ENCODE results near the gene SMIM14.
"Not testable (repeated sequence)": the region's sequence is repeated elsewhere in the genome, so short reads cannot be mapped to it uniquely, and the experiment has no call there.

The SMIM14 gene

DNA sequence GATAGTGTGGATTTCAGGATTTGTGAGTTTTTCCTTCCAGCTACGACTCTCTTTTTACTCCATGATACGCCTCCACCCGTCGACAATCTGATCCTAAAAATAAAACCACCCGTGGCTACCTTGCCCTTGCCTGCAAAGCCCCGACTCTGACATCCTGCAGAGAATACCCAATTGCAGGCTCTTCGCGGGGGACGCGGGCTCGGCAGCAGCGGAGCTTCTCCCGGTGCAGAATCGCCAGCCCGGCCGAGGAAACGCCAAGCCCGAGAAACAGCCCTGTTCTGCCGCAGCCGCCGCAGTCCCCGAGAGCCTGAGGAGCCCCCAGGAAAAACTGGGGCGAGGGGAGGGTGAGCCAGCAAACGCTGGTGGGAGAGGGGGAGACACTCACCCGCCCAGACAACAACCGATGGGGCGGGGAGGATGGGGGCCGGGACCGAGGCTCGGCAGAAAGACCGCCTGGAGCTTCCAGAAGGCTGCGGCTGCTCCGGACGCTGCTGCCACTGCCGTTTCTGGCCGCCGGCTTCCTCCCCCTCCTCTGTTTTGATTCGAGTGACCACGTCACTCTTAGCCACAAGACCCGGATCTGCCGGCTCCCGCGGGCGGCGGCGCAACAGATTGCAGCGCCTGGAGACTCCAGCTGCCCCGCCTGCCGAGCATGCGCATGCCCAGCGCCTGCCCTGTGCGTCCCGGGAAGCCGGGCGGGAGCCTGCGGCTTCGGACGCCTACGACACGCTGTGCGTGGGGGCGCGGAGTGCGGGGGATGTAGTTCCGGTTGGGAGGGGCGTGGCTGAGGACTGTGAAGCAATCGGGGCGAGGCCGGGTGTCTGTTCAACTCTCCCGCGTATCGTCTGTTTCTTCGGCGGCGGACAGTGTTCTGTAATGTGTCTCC, at the start of gene SMIM14:
Gene SMIM14, minus strand, starts transcription at position 512 of the 886 bp plus-strand sequence. CDS start 33,720 bp downstream, outside the sequence.
- peak; percentile 94 for DNase-seq

- no peak for DNase-seq
These were observed 48.3 kb upstream of the SMIM14 start for GRCh38 chr4:39687014-39687413.

GRCh38 chr4:39685990-39686389, 47.3 kb upstream of the SMIM14 start:
- no peak for DNase-seq

DNA sequence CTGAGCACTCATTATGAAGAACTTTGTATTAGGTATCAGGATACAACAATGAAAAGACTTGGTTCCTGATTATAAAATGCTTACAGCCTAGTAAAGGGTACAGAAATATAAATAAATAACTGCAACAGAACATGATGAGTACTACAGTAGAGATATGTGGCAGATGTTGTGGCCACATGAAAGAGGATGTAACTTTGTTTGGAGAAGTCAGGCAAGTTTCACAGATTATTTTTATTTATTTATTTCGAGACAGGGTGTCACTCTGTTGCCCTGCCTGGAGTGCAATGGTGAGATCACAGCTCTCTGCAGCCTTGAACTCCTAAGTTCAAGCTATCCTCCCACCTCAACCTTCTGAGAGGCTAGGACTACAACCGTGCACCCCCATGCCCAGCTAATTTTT, 43.5 kb upstream of the SMIM14 start:
- DNase-seq: no peak

- not testable (repeated sequence) for DNase-seq
These were observed 42.3 kb upstream of the SMIM14 start for GRCh38 chr4:39681003-39681402.

DNA sequence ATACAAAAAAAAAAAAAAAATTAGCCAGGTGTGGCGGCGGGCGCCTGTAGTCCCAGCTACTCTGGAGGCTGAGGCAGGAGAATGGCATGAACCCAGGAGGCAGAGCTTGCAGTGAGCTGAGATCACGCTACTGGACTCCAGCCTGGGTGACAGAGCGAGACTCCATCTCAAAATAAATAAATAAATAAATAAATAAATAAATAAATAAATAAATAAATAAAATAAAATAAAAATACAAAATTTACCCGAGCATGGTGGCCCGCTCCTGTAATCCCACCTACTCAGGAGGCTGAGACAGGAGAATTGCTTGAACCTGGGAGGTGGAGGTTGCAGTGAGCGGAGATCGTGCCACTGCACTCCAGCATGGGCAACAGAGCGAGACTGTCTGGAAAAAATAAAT, 37.0 kb upstream of the SMIM14 start:
- DNase-seq: not testable (repeated sequence)

DNA sequence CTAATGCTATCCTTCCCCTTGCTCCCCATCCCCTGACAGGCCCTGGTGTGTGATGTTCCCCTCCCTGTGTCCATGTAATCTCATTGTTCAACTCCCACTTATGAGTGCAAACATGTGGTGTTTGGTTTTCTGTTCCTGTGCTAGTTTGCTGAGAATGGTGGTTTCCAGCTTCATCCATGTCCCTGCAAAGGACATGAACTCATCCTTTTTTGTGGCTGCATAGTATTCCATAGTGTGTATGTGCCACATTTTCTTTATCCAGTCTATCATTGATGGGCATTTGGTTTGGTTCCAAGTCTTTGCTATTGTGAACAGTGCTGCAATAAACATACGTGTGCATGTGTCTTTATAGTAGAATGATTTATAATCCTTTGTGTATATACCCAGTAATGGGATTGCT, 31.6 kb upstream of the SMIM14 start:
- not testable (repeated sequence) for DNase-seq

GRCh38 chr4:39668887-39669286, 30.2 kb upstream of the SMIM14 start:
- no peak for DNase-seq

- no peak for DNase-seq
These were observed 29.0 kb upstream of the SMIM14 start for GRCh38 chr4:39667706-39668105.

- DNase-seq: no peak
These were observed 26.4 kb upstream of the SMIM14 start for GRCh38 chr4:39664828-39665731.

DNA sequence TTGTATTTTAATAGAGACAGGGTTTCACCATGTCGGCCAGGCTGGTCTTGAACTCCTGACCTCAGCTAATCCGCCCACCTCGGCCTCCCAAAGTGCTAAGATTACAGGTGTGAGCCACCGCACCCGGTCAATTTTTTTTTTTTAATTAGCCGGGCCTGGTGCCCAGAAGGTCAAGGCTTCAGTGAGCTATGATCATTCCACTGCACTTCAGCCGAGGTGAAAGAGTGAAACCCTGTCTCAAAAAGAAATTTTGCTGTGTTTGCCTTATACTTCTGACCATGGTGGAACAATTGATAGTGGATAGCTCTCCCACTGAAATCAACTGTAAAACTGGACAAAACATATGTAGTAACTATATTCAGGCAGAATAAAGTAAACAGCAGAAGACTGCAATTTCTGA, 24.0 kb upstream of the SMIM14 start:
- DNase-seq: no peak

GRCh38 chr4:39660757-39661156, 22.1 kb upstream of the SMIM14 start:
- DNase-seq: no peak

DNA sequence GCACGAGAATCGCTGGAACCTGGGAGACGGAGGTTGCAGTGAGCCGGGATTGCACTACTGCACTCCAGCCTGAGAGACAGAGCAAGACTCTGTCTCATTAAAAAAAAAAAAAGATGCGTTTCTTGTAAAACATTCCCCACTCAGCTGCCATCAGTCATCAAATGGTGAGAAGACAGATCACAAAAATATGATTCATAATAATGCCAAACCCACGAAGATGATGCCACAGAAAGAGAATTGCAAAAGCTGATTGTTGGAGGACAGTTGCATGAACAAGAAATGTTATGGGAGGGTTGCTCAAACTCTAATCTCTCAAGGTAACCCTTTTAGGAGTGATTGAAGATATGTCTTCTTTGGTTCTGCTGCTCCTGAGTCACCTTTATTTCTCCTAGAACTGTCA, 21.4 kb upstream of the SMIM14 start:
- no peak for DNase-seq

- DNase-seq: no peak
These were observed 20.1 kb upstream of the SMIM14 start for GRCh38 chr4:39658756-39659155.

GRCh38 chr4:39657465-39657864, 18.8 kb upstream of the SMIM14 start:
- no peak for DNase-seq

- not testable (repeated sequence) for DNase-seq
These were observed 18.0 kb upstream of the SMIM14 start for GRCh38 chr4:39656638-39657037.

- no peak for DNase-seq
These were observed 17.2 kb upstream of the SMIM14 start for GRCh38 chr4:39655876-39656275.

DNA sequence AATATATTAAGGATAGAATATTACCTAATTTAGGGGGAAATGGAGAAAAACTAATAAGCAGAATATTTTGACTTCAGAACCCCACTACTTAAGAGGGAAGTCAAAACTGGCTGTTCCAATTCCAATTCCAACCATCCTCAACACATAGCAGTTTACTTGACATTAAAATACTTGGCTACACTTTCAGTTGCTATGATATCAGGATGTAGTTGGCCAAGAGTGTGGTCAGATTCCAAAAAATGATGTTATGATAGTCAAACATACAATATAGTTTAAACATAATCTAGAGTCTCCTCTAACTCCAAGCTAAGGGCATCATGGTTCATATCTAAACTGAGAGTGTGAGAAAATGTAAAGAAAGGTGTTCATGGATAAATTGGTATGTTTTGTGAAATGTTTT, 16.5 kb upstream of the SMIM14 start:
- DNase-seq: no peak

GRCh38 chr4:39651586-39651985, 12.9 kb upstream of the SMIM14 start:
- DNase-seq: not testable (repeated sequence)

DNA sequence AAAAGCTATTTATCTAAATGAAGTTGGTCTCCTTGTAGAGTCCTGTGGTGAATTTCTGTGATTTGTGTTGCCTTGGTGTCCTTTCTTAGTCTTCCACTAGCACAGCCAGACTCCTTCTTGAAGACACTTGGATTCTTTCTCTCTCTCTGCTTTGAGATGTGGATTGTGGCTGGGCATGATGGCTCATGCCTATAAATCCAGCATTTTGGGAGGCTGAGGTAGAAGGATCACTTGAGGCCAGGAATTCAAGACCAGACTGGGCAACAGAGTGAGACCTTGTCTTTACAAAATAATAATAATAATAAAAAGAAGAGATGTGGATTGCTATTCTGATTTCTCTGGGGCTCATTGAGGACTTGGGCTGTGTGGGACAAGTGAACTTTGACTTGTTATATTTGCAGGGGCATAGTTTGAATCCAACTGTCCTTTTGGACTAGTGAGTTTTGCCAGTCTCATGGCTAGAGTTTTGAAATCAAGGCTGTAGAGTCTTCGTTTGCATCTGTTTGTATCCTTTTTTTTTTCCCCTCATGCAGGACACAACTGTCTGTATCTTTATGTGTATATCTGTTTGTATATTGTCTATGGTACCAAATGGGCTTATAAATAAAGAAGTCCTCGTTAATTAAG, 11.1 kb upstream of the SMIM14 start:
- DNase-seq: no peak

- no peak for DNase-seq
These were observed 10.3 kb upstream of the SMIM14 start for GRCh38 chr4:39648827-39649558.

DNA sequence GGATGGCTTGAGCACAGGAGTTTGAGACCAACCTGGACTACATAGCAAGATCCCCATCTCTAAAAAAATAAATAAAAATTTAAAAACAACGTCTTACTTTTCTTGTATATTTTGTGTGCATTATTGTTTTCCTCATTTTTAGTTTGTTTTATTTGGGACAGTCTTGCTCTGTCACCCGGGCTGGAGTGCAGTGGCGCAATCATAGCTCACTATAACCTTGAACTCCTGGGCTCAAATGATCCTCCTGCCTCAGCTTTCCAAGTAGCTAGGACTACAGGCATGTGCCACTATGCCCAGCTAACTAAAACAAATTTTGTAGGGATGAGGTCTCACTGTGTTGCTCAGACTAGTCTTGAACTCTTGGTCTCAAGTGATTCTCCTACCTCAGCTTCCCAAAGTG, 9.5 kb upstream of the SMIM14 start:
- no peak for DNase-seq
